Ovary (tissue), 9 donors: ENCODE measurements around the gene SYNE4. TPM values are rescaled to one million over a fixed set of nuclear protein-coding genes. Genes with fewer than 3 reads are reported as not detected.

ENCODE experiments used
- DNase-seq, 5 donors: peaks; one replicate each; pipeline ENCODE4 v3.0.0-alpha.2; 2019 to 2020
- H3K27ac ChIP-seq, 2 donors: fragments of 200-600 bp; one replicate each; pipeline versions ENCODE4 v1.5.1 to v1.8.0; 2019 to 2022
- H3K27me3 ChIP-seq: fragments of 200-600 bp; one replicate; pipeline ENCODE4 v1.8.0; 2022
- H3K36me3 ChIP-seq: fragments of 200-600 bp; sonication (generic); one replicate; pipeline ENCODE4 v1.5.1; 2019
- H3K4me1 ChIP-seq: one replicate; pipeline ENCODE4 v1.8.1; 2013; ENCODE audit warnings: mild to moderate bottlenecking, moderate library complexity; ENCODE audit not compliant: insufficient read depth
- H3K4me3 ChIP-seq: fragments of 200-600 bp; sonication (generic); one replicate; pipeline ENCODE4 v1.5.1; 2017
- H3K9me3 ChIP-seq, 2 donors: fragments of 200-600 bp in 1 of 2; sonication (generic) in 1 of 2; one replicate each; pipeline versions ENCODE4 v1.5.1 to v1.8.1; 2013 to 2019; ENCODE audit warnings: mild to moderate bottlenecking in 1 of 2, moderate library complexity in 1 of 2
- EP300 ChIP-seq: sonication (generic); formaldehyde crosslinking; IDR thresholded peaks from one replicate; pipeline ENCODE4 v1.6.1; 2017; ENCODE audit warnings: antibody characterized with exemption
- POLR2A ChIP-seq: fragments of 450-650 bp; IDR thresholded peaks from one replicate; pipeline ENCODE4 v1.6.1; 2017; ENCODE audit warnings: antibody characterized with exemption, mild to moderate bottlenecking, moderate library complexity
- WGBS, 3 donors: extraction: QIAGEN DNeasy Blood & Tissue Kit in 1 of 3; methylation state at CpG; one replicate each; pipeline versions ENCODE4 v1.1.5 to v1.1.7; 2013 to 2017; 5-methylcytosine and 5-hydroxymethylcytosine counted together
- intact Hi-C, 4 donors: fragments of 100-400 bp; cut with DNase I; formaldehyde crosslinking; loops; one replicate each; pipeline versions ENCODE4 v1.11.0 to v1.15.1; 2022 to 2023
- polyA plus RNA-seq, 2 donors: library from polyadenylated mRNA; stranded (reverse); fragments of 200-250 nt in 1 of 2; fragments of 350-450 nt in 1 of 2; fragmentation: Illumina TruSeq in 1 of 2; extraction: RNeasy Lipid Tissue Mini Kit (QIAGEN cat#74804) in 1 of 2; gene quantifications; one replicate each; pipeline ENCODE4 v1.2.3, GENCODE V29; 2013 to 2014
- total RNA-seq, 7 donors: library from RNA; depleted of rRNA in 2 of 7; stranded (reverse); fragments of >200 nt in 2 of 7; fragmentation: NEBNext Ultra II Directional in 3 of 7; extraction: Animal tissue kit (Norgen Biotek cat#: 25700) in 3 of 7; gene quantifications; one replicate each; pipeline versions ENCODE4 v1.1.0 to v1.2.4, GENCODE V29; 2016 to 2023
- TF ChIP-seq, protein P1 (sequence below), 3 donors: fragments of 450-650 bp in 2 of 3; fragments of 200-600 bp in 1 of 3; IDR thresholded peaks; one replicate each; pipeline versions ENCODE4 v1.5.1 to v1.8.0; 2016 to 2022; ENCODE audit warnings: antibody characterized with exemption in 3 of 3, mild to moderate bottlenecking in 1 of 3
- donor health status: DM: no; HTN: no; CAD: no; lungs with moderate emphysema.
- donor health status: DM: no; HTN: no; CAD: no.
- donor health status: Bipolar disorder and iron deficiency.
- donor health status: DM: yes; HTN: yes; CAD: no.
- donor health status: DM: no; HTN: no; CAD: no.
- donor health status: DM: yes; HTN: yes; CAD: no.

The SYNE4 gene
- total and polyA plus RNA-seq, 9 donors, result 0.37 to 2.6 (median 0.89) TPM

DNA sequence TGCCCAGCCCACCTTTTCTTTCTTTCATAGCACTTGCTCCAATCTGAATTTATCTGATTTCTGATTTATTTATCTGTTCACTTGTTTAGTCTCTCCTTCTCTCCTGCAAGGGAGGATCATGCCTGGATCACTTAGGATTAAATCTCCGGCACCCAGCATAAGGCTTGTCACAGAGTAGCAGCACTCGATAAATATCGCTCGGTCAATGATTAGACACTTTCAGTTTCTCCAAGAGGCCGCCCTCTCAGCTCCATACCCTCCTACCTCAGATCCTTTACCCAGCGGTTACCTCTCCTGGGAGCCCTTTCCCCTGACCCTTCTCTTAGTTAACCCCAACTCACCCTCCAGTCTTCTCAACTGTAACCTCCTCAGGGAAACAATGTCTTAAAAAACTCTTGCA is 22.7 kb upstream of the SYNE4 start:
- H3K4me1 ChIP-seq, result no peaks in the 10 kb centered on the region
- WGBS, 3 donors, result 87 to 90% (median 87%) methylated on average over 6 of the region's 6 CpGs
- TF ChIP-seq, protein P1, sequence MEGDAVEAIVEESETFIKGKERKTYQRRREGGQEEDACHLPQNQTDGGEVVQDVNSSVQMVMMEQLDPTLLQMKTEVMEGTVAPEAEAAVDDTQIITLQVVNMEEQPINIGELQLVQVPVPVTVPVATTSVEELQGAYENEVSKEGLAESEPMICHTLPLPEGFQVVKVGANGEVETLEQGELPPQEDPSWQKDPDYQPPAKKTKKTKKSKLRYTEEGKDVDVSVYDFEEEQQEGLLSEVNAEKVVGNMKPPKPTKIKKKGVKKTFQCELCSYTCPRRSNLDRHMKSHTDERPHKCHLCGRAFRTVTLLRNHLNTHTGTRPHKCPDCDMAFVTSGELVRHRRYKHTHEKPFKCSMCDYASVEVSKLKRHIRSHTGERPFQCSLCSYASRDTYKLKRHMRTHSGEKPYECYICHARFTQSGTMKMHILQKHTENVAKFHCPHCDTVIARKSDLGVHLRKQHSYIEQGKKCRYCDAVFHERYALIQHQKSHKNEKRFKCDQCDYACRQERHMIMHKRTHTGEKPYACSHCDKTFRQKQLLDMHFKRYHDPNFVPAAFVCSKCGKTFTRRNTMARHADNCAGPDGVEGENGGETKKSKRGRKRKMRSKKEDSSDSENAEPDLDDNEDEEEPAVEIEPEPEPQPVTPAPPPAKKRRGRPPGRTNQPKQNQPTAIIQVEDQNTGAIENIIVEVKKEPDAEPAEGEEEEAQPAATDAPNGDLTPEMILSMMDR (IDR thresholded peaks at IDR 0.05), result no peak
- no peak for TF ChIP-seq EP300
- no peak for DNase-seq
- no peaks in the 10 kb centered on the region for H3K27me3 ChIP-seq
- no peak overlapping the region for H3K27ac ChIP-seq
- no peaks in the 10 kb centered on the region for H3K9me3 ChIP-seq
- H3K4me3 ChIP-seq, result no peak overlapping the region
- no peaks in the 10 kb centered on the region for H3K36me3 ChIP-seq
- intact Hi-C loops, result no loop called here

DNA sequence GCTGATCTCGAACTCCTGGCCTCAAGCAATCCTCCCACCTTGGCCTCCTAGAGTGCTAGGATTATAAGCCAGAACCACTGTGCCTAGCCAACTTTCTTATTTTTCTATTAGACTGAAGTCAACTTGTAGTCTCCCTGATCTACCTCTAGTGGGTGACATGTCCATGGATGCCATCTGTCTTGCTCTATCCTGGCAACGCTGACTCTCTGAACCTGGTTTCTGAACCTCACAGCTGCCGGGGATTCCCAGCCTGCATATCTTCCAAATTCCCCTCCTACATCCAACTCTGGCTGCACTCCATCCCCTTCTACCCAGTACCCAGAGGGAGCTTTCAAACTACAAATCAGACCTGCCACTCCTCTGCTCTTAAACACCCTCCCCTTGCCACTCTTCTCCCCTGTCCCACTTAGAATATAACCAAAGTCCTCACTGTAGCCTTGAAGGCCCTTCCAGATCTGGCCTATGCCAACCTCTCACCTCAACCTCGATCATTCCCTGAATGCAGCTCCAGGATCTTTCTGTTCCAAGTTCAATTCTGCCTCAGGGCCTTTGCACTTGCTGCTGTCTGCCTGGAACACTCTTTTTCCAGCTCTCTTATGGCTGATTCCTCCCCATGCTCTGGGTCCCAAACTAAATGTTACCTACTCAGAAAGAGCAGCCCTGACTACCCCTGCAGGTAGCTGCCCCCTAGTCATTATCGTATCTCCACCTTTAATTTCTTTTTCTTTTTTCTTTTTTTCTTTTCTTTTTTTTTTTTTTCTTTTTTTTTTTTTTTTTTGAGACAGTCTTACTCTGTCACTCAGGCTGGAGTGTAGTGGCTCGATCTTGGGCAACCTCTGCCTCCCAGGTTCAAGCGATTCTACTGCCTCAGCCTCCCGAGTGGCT is 21.9 kb upstream of the SYNE4 start:
- H3K36me3 ChIP-seq, result no peaks in the 10 kb centered on the region
- no peak for DNase-seq
- H3K4me1 ChIP-seq, result no peaks in the 10 kb centered on the region
- no peaks in the 10 kb centered on the region for H3K27me3 ChIP-seq
- TF ChIP-seq POLR2A (no peak), EP300 (no peak)
- TF ChIP-seq, protein P1 (IDR thresholded peaks at IDR 0.05), result no peak
- H3K9me3 ChIP-seq, result no peaks in the 10 kb centered on the region
- intact Hi-C loops, result no loop called here
- no peak overlapping the region for H3K27ac ChIP-seq
- H3K4me3 ChIP-seq, result no peak overlapping the region
- 74 to 77% (median 75%) methylated on average over 8 of the region's 8 CpGs for WGBS, 3 donors

DNA sequence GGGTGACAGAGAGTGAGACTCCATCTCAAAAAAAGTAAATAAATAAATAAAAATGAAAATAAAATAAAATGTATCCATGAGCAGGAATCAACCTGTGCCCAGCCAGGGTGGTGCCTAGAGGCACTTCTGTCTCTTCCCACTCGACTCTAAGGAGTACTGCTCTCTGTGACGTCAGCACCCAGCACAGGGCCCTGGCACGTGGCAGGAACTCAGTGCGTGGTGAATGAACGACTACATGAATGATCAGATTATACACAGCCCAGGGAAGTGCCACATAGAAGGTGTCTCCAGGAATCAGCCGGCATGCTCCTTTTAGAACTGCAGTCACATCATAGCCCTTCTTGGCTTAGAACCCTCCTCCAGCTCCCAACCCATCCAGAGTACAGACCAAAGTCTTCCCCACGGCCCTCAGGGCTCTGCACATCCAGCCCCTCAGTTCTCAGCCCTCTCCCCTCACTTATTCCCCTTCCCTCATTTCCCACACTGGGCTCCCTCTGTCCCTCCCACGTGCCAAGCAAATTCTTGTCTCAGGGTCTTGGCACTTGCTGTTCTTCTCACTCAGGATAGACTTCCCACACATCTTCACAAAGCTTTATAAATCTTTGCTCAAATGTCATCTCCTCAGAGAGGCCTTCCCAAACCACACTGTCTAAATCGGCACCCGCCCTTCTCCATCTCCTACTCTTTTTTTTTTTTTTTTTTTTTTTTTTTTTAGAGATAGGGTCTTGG is 19.9 kb upstream of the SYNE4 start:
- no peaks in the 10 kb centered on the region for H3K9me3 ChIP-seq
- H3K27me3 ChIP-seq, result no peaks in the 10 kb centered on the region
- H3K27ac ChIP-seq, result no peak overlapping the region
- H3K4me3 ChIP-seq, result no peak overlapping the region
- intact Hi-C loops, result no loop called here
- WGBS, 3 donors, result 66 to 71% (median 67%) methylated on average over 10 of the region's 10 CpGs
- no peaks in the 10 kb centered on the region for H3K36me3 ChIP-seq
- H3K4me1 ChIP-seq, result no peaks in the 10 kb centered on the region
- DNase-seq, result no peak
- TF ChIP-seq, protein P1 (IDR thresholded peaks at IDR 0.05), result no peak
- no peak for TF ChIP-seq POLR2A
- no peak for TF ChIP-seq EP300

DNA sequence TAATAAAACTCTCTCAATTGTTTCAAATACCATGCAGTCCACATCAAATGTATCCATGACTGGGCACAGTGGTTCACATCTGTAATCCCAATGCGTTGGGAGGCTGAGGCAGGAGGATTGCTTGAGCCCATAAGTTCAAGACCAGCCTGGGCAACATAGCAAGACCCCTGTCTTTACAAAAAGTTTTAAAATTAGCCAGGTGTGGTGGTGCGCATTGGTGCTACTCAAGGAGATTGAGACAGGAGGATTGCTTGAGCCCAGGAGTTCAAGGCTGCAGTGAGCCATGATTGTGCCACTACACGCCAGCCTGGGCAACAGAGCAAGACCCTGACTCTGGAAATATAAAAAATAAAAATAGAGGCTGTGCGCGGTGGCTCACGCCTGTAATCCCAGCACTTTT is 19.1 kb upstream of the SYNE4 start:
- H3K36me3 ChIP-seq, result no peaks in the 10 kb centered on the region
- no peak overlapping the region for H3K4me3 ChIP-seq
- TF ChIP-seq, protein P1 (IDR thresholded peaks at IDR 0.05), result no peak
- TF ChIP-seq EP300 (no peak), POLR2A (no peak)
- no peaks in the 10 kb centered on the region for H3K27me3 ChIP-seq
- H3K27ac ChIP-seq, result no peak overlapping the region
- H3K9me3 ChIP-seq, result no peaks in the 10 kb centered on the region
- DNase-seq, result no peak
- WGBS, 3 donors, result 92 to 94% (median 93%) methylated on average over 6 of the region's 6 CpGs
- H3K4me1 ChIP-seq, result no peaks in the 10 kb centered on the region
- intact Hi-C loops, result no loop called here
